Testis (tissue), 2 donors: Measurements from ENCODE around the gene TTC7B.

Source experiments
- CTCF ChIP-seq, 3 experiments: fragments of 450-650 bp in 2 of 3; fragments of 200-600 bp in 1 of 3; sonication (generic) in 1 of 3; IDR thresholded peaks; one replicate each; pipeline ENCODE4 v1.5.1; 2016 to 2019; ENCODE audit warnings: antibody characterized with exemption in 3 of 3, mild to moderate bottlenecking in 2 of 3, moderate library complexity in 1 of 3
- POLR2A ChIP-seq: fragments of 450-650 bp; IDR thresholded peaks from one replicate; pipeline ENCODE4 v1.6.1; 2017; ENCODE audit warnings: antibody characterized with exemption, mild to moderate bottlenecking, moderate library complexity

- no peak for TF ChIP-seq POLR2A
- no peak for TF ChIP-seq CTCF (IDR thresholded peaks at IDR 0.05)
Measured at GRCh38 chr14:90649557-90650135, 166.6 kb downstream of the TTC7B start.
